ENCODE data around the gene GDI2.
A peak's percentile ranks its signal among the peaks of the same experiment; 100 is the strongest.
"Not testable (repeated sequence)": the region's sequence is repeated elsewhere in the genome, so short reads cannot be mapped to it uniquely, and the experiment has no call there.

Gene GDI2

GRCh38 chr10:5827841-5828240 lies 14.6 kb upstream of the GDI2 start:
- Histone ChIP-seq H3K36me3 (ENCODE audit: insufficient read depth, low read length) (no peaks in the 10 kb centered on the region), H3K9ac (ENCODE audit: low read length) (no peak overlapping the region), H3K9me3 (ENCODE audit: low read length) (no peaks in the 10 kb centered on the region), H3K4me1 (ENCODE audit: insufficient read depth, low read length, severe bottlenecking) (peaks cover 8% of the 10 kb centered on the region), H3K27me3 (ENCODE audit: insufficient read depth, low read length) (no peaks in the 10 kb centered on the region), H3K9me2 (ENCODE audit: low read depth, low read length) (no peaks in the 10 kb centered on the region), H3K79me2 (ENCODE audit: insufficient read depth, low read length) (no peaks in the 10 kb centered on the region), H3K4me2 (ENCODE audit: low read length) (no peak overlapping the region), H3K4me3 (ENCODE audit: low read depth, low read length, poor library complexity, severe bottlenecking) (no peak overlapping the region), H2AFZ (ENCODE audit: low read length) (no peak overlapping the region), H3F3A (ENCODE audit: insufficient read depth, low read length) (no peaks in the 10 kb centered on the region), H4K20me1 (ENCODE audit: insufficient read depth, low read length) (no peaks in the 10 kb centered on the region), H3K27ac (ENCODE audit: low read depth, low read length, poor library complexity, severe bottlenecking) (no peak overlapping the region)
- TF ChIP-seq EZH2 (IDR thresholded peaks at IDR 0.05; ENCODE audit: borderline replicate concordance, low read length), result no peak
- TF ChIP-seq CTCF (IDR thresholded peaks at IDR 0.05; ENCODE audit: low read length), result no peak

- H3K27ac ChIP-seq (ENCODE audit: low read depth, low read length, poor library complexity, severe bottlenecking); H2AFZ ChIP-seq (ENCODE audit: low read length); H3F3A ChIP-seq (ENCODE audit: insufficient read depth, low read length); H3K36me3 ChIP-seq (ENCODE audit: insufficient read depth, low read length); H3K4me3 ChIP-seq (ENCODE audit: low read depth, low read length, poor library complexity, severe bottlenecking); H3K4me1 ChIP-seq (ENCODE audit: insufficient read depth, low read length, severe bottlenecking); H3K27me3 ChIP-seq (ENCODE audit: insufficient read depth, low read length); H3K4me2 ChIP-seq (ENCODE audit: low read length); H3K9me2 ChIP-seq (ENCODE audit: low read depth, low read length); H3K9ac ChIP-seq (ENCODE audit: low read length); H3K9me3 ChIP-seq (ENCODE audit: low read length); H3K79me2 ChIP-seq (ENCODE audit: insufficient read depth, low read length); H4K20me1 ChIP-seq (ENCODE audit: insufficient read depth, low read length): not testable (repeated sequence)
These were observed 13.3 kb upstream of the GDI2 start for GRCh38 chr10:5826511-5826910.

- H2AFZ ChIP-seq (ENCODE audit: low read length), result no peak overlapping the region
- no peaks in the 10 kb centered on the region for H4K20me1 ChIP-seq (ENCODE audit: insufficient read depth, low read length)
- no peaks in the 10 kb centered on the region for H3K27me3 ChIP-seq (ENCODE audit: insufficient read depth, low read length)
- peaks cover 58% of the 10 kb centered on the region for H3K4me1 ChIP-seq (ENCODE audit: insufficient read depth, low read length, severe bottlenecking)
- no peak overlapping the region for H3K9ac ChIP-seq (ENCODE audit: low read length)
- H3K4me3 ChIP-seq (ENCODE audit: low read depth, low read length, poor library complexity, severe bottlenecking), result no peak overlapping the region
- no peaks in the 10 kb centered on the region for H3K9me2 ChIP-seq (ENCODE audit: low read depth, low read length)
- H3K4me2 ChIP-seq (ENCODE audit: low read length), result no peak overlapping the region; the same call in 1 of the 2 replicates
- no peaks in the 10 kb centered on the region for H3K9me3 ChIP-seq (ENCODE audit: low read length)
- H3F3A ChIP-seq (ENCODE audit: insufficient read depth, low read length), result no peaks in the 10 kb centered on the region
- H3K36me3 ChIP-seq (ENCODE audit: insufficient read depth, low read length), result no peaks in the 10 kb centered on the region
- TF ChIP-seq CTCF (IDR thresholded peaks at IDR 0.05; ENCODE audit: low read length), result no peak
- TF ChIP-seq EZH2 (IDR thresholded peaks at IDR 0.05; ENCODE audit: borderline replicate concordance, low read length), result no peak
- H3K27ac ChIP-seq (ENCODE audit: low read depth, low read length, poor library complexity, severe bottlenecking), result peak overlapping the region; percentile 91
- peaks cover 9% of the 10 kb centered on the region; the same call in 1 of the 2 replicates for H3K79me2 ChIP-seq (ENCODE audit: insufficient read depth, low read length)
These were observed 5.7 kb upstream of the GDI2 start for GRCh38 chr10:5818894-5819293.

GRCh38 chr10:5818048-5818331 lies 4.8 kb upstream of the GDI2 start:
- Histone ChIP-seq H3K9me2 (ENCODE audit: low read depth, low read length) (no peaks in the 10 kb centered on the region), H3K27me3 (ENCODE audit: insufficient read depth, low read length) (no peaks in the 10 kb centered on the region), H3K4me3 (ENCODE audit: low read depth, low read length, poor library complexity, severe bottlenecking) (no peak overlapping the region), H2AFZ (ENCODE audit: low read length) (no peak overlapping the region), H3K9me3 (ENCODE audit: low read length) (no peaks in the 10 kb centered on the region), H3K4me1 (ENCODE audit: insufficient read depth, low read length, severe bottlenecking) (peaks cover 58% of the 10 kb centered on the region), H3K79me2 (ENCODE audit: insufficient read depth, low read length) (peaks cover 12% of the 10 kb centered on the region; the same call in 1 of the 2 replicates), H3K27ac (ENCODE audit: low read depth, low read length, poor library complexity, severe bottlenecking) (peak overlapping the region; percentile 91), H3F3A (ENCODE audit: insufficient read depth, low read length) (no peaks in the 10 kb centered on the region), H3K4me2 (ENCODE audit: low read length) (no peak overlapping the region), H3K9ac (ENCODE audit: low read length) (no peak overlapping the region), H3K36me3 (ENCODE audit: insufficient read depth, low read length) (no peaks in the 10 kb centered on the region), H4K20me1 (ENCODE audit: insufficient read depth, low read length) (no peaks in the 10 kb centered on the region)
- TF ChIP-seq CTCF (IDR thresholded peaks at IDR 0.05; ENCODE audit: low read length), result no peak
- TF ChIP-seq EZH2 (IDR thresholded peaks at IDR 0.05; ENCODE audit: borderline replicate concordance, low read length), result no peak
